WTC11 (cell line): ENCODE results near the gene WDR38. TPM values are rescaled to one million over a fixed set of nuclear protein-coding genes. Genes with fewer than 3 reads are reported as not detected.
A peak's percentile ranks its signal among the peaks of the same experiment; 100 is the strongest.

Experiments
- ATAC-seq: fragments of 200-7000 bp; cut with Tn5 transposase; 2 replicates; pipeline ENCODE4 v1.10.0; 2021; ENCODE audit warnings: mild to moderate bottlenecking, moderate library complexity
- CTCF ChIA-PET: fragments of 300-600 bp; sonication (Branson Sonifier 250); formaldehyde crosslinking; loops from one replicate; lab custom pipeline; 2021; ENCODE audit warnings: antibody characterized with exemption; lab: Charles Lee
- POLR2A ChIA-PET: fragments of 350-600 bp; sonication (Branson Sonifier 250); formaldehyde crosslinking; loops from one replicate; lab custom pipeline; 2021; ENCODE audit warnings: antibody characterized with exemption; lab: Charles Lee
- DNase-seq: peaks from one replicate; pipeline ENCODE4 v3.0.0; 2021; ENCODE audit warnings: low spot score
- H3K27ac Mint-ChIP-seq: 2 replicates; pipeline ENCODE4 v1.8.0; 2021; ENCODE audit warnings: mixed read lengths
- H3K27me3 Mint-ChIP-seq: 2 replicates; pipeline ENCODE4 v1.8.0; 2021; ENCODE audit warnings: low read depth, mild to moderate bottlenecking, moderate library complexity, mixed read lengths
- H3K36me3 Mint-ChIP-seq: 2 replicates; pipeline ENCODE4 v1.8.0; 2021; ENCODE audit warnings: mixed read lengths
- H3K4me1 Mint-ChIP-seq: 2 replicates; pipeline ENCODE4 v1.8.0; 2022; ENCODE audit warnings: mixed read lengths
- H3K4me3 Mint-ChIP-seq: 2 replicates; pipeline ENCODE4 v1.8.0; 2021; ENCODE audit warnings: mild to moderate bottlenecking, moderate library complexity, mixed read lengths
- H3K9me3 Mint-ChIP-seq: 2 replicates; pipeline ENCODE4 v1.8.0; 2021; ENCODE audit warnings: mixed read lengths
- ARID4B ChIP-seq: sonication (generic); formaldehyde crosslinking; IDR thresholded peaks from 2 replicates; pipeline ENCODE4 v1.8.0; 2023; ENCODE audit warnings: missing genetic modification reagents, mild to moderate bottlenecking, borderline replicate concordance
- ATF2 ChIP-seq: sonication (generic); formaldehyde crosslinking; IDR thresholded peaks from 2 replicates; pipeline ENCODE4 v1.8.1; 2022; ENCODE audit warnings: low read depth, missing genetic modification reagents, borderline replicate concordance
- CBFB ChIP-seq: sonication (generic); formaldehyde crosslinking; IDR thresholded peaks from 2 replicates; pipeline ENCODE4 v1.8.1; 2022; ENCODE audit warnings: mild to moderate bottlenecking, low read depth, missing genetic modification reagents
- E2F4 ChIP-seq: sonication (generic); formaldehyde crosslinking; IDR thresholded peaks from 2 replicates; pipeline ENCODE4 v1.8.1; 2022; ENCODE audit warnings: low read depth, mild to moderate bottlenecking, moderate library complexity, missing genetic modification reagents, borderline replicate concordance
- EMX1 ChIP-seq: fragments of 250-450 bp; sonication (Bioruptor Pico); IDR thresholded peaks from 2 replicates; pipeline ENCODE4 v1.8.0; 2021; ENCODE audit warnings: mild to moderate bottlenecking
- ERG ChIP-seq: fragments of 250-450 bp; sonication (Bioruptor Pico); IDR thresholded peaks from 2 replicates; pipeline ENCODE4 v1.8.0; 2021; ENCODE audit warnings: mild to moderate bottlenecking
- ESRRA ChIP-seq: sonication (generic); formaldehyde crosslinking; IDR thresholded peaks from 2 replicates; pipeline ENCODE4 v1.8.1; 2022; ENCODE audit warnings: mild to moderate bottlenecking, missing genetic modification reagents, borderline replicate concordance
- FOXP1 ChIP-seq: sonication (generic); formaldehyde crosslinking; IDR thresholded peaks from 2 replicates; pipeline ENCODE4 v1.8.0; 2022; ENCODE audit warnings: missing genetic modification reagents, mild to moderate bottlenecking, moderate library complexity, borderline replicate concordance
- GTF2I ChIP-seq: fragments of 250-450 bp; sonication (Bioruptor Pico); conservative IDR thresholded peaks from 2 replicates; pipeline ENCODE4 v1.4.0; 2021; ENCODE audit warnings: mild to moderate bottlenecking
- IRF2 ChIP-seq: sonication (generic); formaldehyde crosslinking; IDR thresholded peaks from 2 replicates; pipeline ENCODE4 v1.8.0; 2022; ENCODE audit warnings: low read depth, missing genetic modification reagents, borderline replicate concordance
- KAT7 ChIP-seq: sonication (generic); formaldehyde crosslinking; IDR thresholded peaks from 2 replicates; pipeline ENCODE4 v1.8.1; 2023; ENCODE audit warnings: missing genetic modification reagents, mild to moderate bottlenecking, borderline replicate concordance
- NR2C2 ChIP-seq: sonication (generic); formaldehyde crosslinking; IDR thresholded peaks from 2 replicates; pipeline ENCODE4 v1.8.0; 2022; ENCODE audit warnings: mild to moderate bottlenecking, missing genetic modification reagents
- PREB ChIP-seq: sonication (generic); formaldehyde crosslinking; IDR thresholded peaks from 2 replicates; pipeline ENCODE4 v1.8.1; 2022; ENCODE audit warnings: mild to moderate bottlenecking, missing genetic modification reagents, moderate library complexity, borderline replicate concordance
- SP1 ChIP-seq: sonication (generic); formaldehyde crosslinking; conservative IDR thresholded peaks from 2 replicates; pipeline ENCODE4 v1.8.1; 2022; ENCODE audit warnings: missing genetic modification reagents
- ZNF121 ChIP-seq: sonication (generic); formaldehyde crosslinking; IDR thresholded peaks from 2 replicates; pipeline ENCODE4 v1.8.0; 2023; ENCODE audit warnings: missing genetic modification reagents
- ZNF423 ChIP-seq: fragments of 250-450 bp; sonication (Bioruptor Pico); IDR thresholded peaks from 2 replicates; pipeline ENCODE4 v2.1.2; 2022; ENCODE audit warnings: mild to moderate bottlenecking, moderate library complexity
- ZNF425 ChIP-seq: fragments of 250-450 bp; sonication (Bioruptor Pico); conservative IDR thresholded peaks from 2 replicates; pipeline ENCODE4 v1.9.0; 2021; ENCODE audit warnings: mild to moderate bottlenecking
- total RNA-seq: library from RNA; stranded (reverse); gene quantifications from 3 replicates; pipeline ENCODE4 v1.2.3, GENCODE V29; 2021

WDR38 gene
- total RNA-seq, 1 experiment from 2014 or later = not detected

- peak; percentile 75 for DNase-seq
- no peaks in the 10 kb centered on the region for H3K36me3 Mint-ChIP-seq
- no peak overlapping the region for H3K4me3 Mint-ChIP-seq
- H3K27me3 Mint-ChIP-seq = no peaks in the 10 kb centered on the region
- H3K9me3 Mint-ChIP-seq = no peaks in the 10 kb centered on the region
- peak overlapping the region; percentile 96 for H3K27ac Mint-ChIP-seq
- TF ChIP-seq SP1 (CRISPR knock-in tag) (0 out of 2 replicates have a peak, but pooled peaks have one; percentile 26), ESRRA (no peak)
- ATAC-seq = peak; percentile 95
- ChIA-PET POLR2A (interaction anchor here (0.5 to 1.3 kb wide), 6 partner anchors 28 to 977 kb away, joined by 3 to 6 read pairs (median 3); no protein-coding TSS in a partner anchor), CTCF (interaction anchor here (0.6 to 10.1 kb wide), 12 partner anchors 10 to 215 kb away, joined by 3 to 147 read pairs (median 4); partner anchors contain the start of genes ARPC5L, NR6A1, OLFML2A and RPL35)
- peaks cover 36% of the 10 kb centered on the region for H3K4me1 Mint-ChIP-seq
These were observed 42.5 kb upstream of the WDR38 start for GRCh38 chr9:124810663-124811355.

GRCh38 chr9:124812441-124812876, 40.8 kb upstream of the WDR38 start:
- CTCF ChIA-PET = interaction anchor here (1.1 to 10.1 kb wide), 6 partner anchors 11 to 40 kb away, joined by 4 to 147 read pairs (median 22); partner anchors contain the start of genes NR6A1, OLFML2A and WDR38
- peaks cover 36% of the 10 kb centered on the region for H3K4me1 Mint-ChIP-seq
- POLR2A ChIA-PET = no interaction called here
- H3K4me3 Mint-ChIP-seq = no peak overlapping the region
- no peak for DNase-seq
- no peaks in the 10 kb centered on the region for H3K36me3 Mint-ChIP-seq
- no peaks in the 10 kb centered on the region for H3K9me3 Mint-ChIP-seq
- H3K27ac Mint-ChIP-seq = no peak overlapping the region
- no peak for ATAC-seq
- H3K27me3 Mint-ChIP-seq = no peaks in the 10 kb centered on the region
- TF ChIP-seq ESRRA (no peak), ZNF423 (CRISPR knock-in tag) (peak; percentile 45)

- ATAC-seq = no peak
- no peak for TF ChIP-seq KAT7 (CRISPR knock-in tag)
- TF ChIP-seq ZNF425 (CRISPR knock-in tag) = no peak
- TF ChIP-seq IRF2 = no peak
- TF ChIP-seq ERG (CRISPR knock-in tag) = no peak
- TF ChIP-seq ATF2 (CRISPR knock-in tag) = no peak
- TF ChIP-seq ESRRA = no peak
- no peak for TF ChIP-seq E2F4 (CRISPR knock-in tag)
- no peak for TF ChIP-seq FOXP1 (CRISPR knock-in tag)
- no peak for TF ChIP-seq PREB
- TF ChIP-seq NR2C2 (CRISPR knock-in tag) = no peak
- TF ChIP-seq SP1 (CRISPR knock-in tag) = no peak
- TF ChIP-seq GTF2I (CRISPR knock-in tag) = no peak
- no peak for TF ChIP-seq ARID4B (CRISPR knock-in tag)
- TF ChIP-seq EMX1 = no peak
- TF ChIP-seq ZNF121 = no peak
- no peak for TF ChIP-seq CBFB (CRISPR knock-in tag)
- TF ChIP-seq, all 79 proteins: peak for 0
- Mint-ChIP-seq H3K27ac (no peak overlapping the region), H3K27me3 (no peaks in the 10 kb centered on the region), H3K9me3 (no peaks in the 10 kb centered on the region), H3K36me3 (no peaks in the 10 kb centered on the region), H3K4me1 (peaks cover 36% of the 10 kb centered on the region), H3K4me3 (no peak overlapping the region)
- CTCF ChIA-PET = interaction anchor here (1.1 to 10.1 kb wide), 7 partner anchors 11 to 40 kb away, joined by 3 to 147 read pairs (median 7); partner anchors contain the start of genes NR6A1, OLFML2A and WDR38
- DNase-seq = no peak
- POLR2A ChIA-PET = no interaction called here
These were observed 40.2 kb upstream of the WDR38 start for GRCh38 chr9:124813041-124813440.
